RWPE1 (cell line): Measurements from ENCODE around the gene MANEA.

Experiments
- CTCF ChIA-PET: fragments of 350-600 bp; sonication (Branson Sonifier 250); formaldehyde crosslinking; extraction: SDS; loops from one replicate; lab custom pipeline; 2021; lab: Yijun Ruan, JAX
- POLR2A ChIA-PET: fragments of 400-600 bp; formaldehyde crosslinking; extraction: SDS; loops from one replicate; lab custom pipeline; 2020; ENCODE audit warnings: antibody characterized with exemption; ENCODE audit not compliant: low non-redundant PET; lab: Yijun Ruan, JAX
- DNase-seq: peaks from one replicate; pipeline ENCODE4 v3.0.0; 2012; ENCODE audit warnings: low spot score
- H3K27ac ChIP-seq: fragments of 450-650 bp; 2 replicates; pipeline ENCODE4 v1.5.1; 2017
- CTCF ChIP-seq: fragments of 450-650 bp; conservative IDR thresholded peaks from 2 replicates; pipeline ENCODE4 v1.5.1; 2017; ENCODE audit warnings: low read depth, mild to moderate bottlenecking

The MANEA gene

GRCh38 chr6:95569560-95569959 lies 7.8 kb upstream of the MANEA start:
- ChIA-PET POLR2A (no interaction called here), CTCF (interaction anchor here (0.5 kb wide), 1 partner anchor 75 kb away, joined by 3 read pairs; no protein-coding TSS in a partner anchor)
- DNase-seq, result no peak
- H3K27ac ChIP-seq, result no peak overlapping the region
- no peak for TF ChIP-seq CTCF

- H3K27ac ChIP-seq, result no peak overlapping the region
- TF ChIP-seq CTCF, result no peak
- ChIA-PET CTCF (no interaction called here), POLR2A (no interaction called here)
- DNase-seq, result peak; percentile 4
Measured at GRCh38 chr6:95572098-95572497, 5.2 kb upstream of the MANEA start.

- CTCF ChIA-PET, result no interaction called here
- H3K27ac ChIP-seq, result no peak overlapping the region
- TF ChIP-seq CTCF, result no peak
- POLR2A ChIA-PET, result no interaction called here
- peak; percentile 7 for DNase-seq
Measured at GRCh38 chr6:95574811-95575210, 2.5 kb upstream of the MANEA start.

- POLR2A ChIA-PET, result no interaction called here
- CTCF ChIA-PET, result interaction anchor here (0.6 kb wide), 1 partner anchor 355 kb away, joined by 3 read pairs; no protein-coding TSS in a partner anchor
- no peak for TF ChIP-seq CTCF
- DNase-seq, result peak; percentile 3
- peak overlapping the region; percentile 99 for H3K27ac ChIP-seq
Measured at GRCh38 chr6:95576218-95576997, 927 bp upstream of the MANEA start.

GRCh38 chr6:95576998-95577303 lies 384 bp upstream of the MANEA start:
- peak overlapping the region; percentile 99 for H3K27ac ChIP-seq
- no peak for TF ChIP-seq CTCF
- DNase-seq, result no peak
- ChIA-PET POLR2A (no interaction called here), CTCF (interaction anchor here (0.6 kb wide), 1 partner anchor 356 kb away, joined by 3 read pairs; no protein-coding TSS in a partner anchor)

- peak overlapping the region; percentile 99 for H3K27ac ChIP-seq
- TF ChIP-seq CTCF, result no peak
- CTCF ChIA-PET, result interaction anchor here (0.5 kb wide), 1 partner anchor 569 kb away, joined by 3 read pairs; no protein-coding TSS in a partner anchor
- POLR2A ChIA-PET, result no interaction called here
- no peak for DNase-seq
Measured at GRCh38 chr6:95578106-95578410, 723 bp downstream of the MANEA start.
